ENCODE measurements around the gene EVA1A.

The EVA1A gene

DNA sequence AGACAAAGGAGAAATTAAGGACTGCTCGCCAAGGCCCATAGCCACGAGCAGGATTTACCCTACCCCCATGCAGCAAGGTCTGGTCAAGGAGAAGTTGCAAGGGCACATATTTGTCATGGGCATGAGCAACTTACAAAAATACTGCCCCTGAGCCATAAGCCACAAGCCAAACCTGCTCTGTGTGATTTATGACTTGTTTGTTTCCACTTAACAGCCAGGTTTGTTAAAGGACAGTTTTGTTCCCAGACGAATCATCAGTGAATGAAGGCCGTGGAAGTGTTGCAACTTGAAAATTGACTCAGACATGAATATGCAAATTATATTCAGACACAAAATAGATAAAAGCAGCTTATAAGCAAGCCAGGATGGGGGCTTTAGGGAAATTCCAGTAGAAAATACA, 31.3 kb upstream of the EVA1A start:
- no peak for DNase-seq (ENCODE audit: low read depth in 2 of 3, low spot score in 2 of 3)

DNA sequence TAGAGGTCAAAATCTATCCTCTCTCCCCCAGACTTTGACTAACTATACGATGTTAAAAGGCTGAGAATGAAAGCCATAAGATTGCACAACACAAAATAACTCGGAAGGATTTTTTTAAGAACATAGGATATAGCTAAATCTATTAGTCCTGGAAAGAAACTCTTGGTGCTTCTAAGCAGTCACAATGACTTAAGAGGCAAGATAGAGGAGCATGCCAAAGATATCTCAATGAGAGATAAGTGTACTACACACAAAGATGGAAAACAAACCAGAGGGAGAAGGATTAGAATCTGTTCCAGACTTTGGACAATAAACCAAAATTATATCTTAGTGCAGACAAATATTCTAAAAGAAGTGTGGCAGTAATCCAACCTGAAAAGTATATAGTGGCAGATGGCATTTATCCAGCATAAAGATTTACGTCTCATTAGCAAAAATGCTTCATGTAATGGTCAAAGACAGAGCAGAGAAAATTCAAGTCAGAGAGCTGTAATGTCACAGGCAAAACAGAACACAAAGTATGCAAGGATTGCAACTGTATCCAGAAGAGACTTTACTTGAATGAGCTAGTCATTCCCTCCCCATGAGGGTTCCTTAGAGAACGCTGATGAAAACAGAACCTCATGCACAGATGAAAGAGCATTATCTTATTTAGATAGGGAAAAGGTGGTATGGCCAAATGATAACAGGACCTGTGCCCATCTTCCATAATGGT, 28.8 kb upstream of the EVA1A start:
- DNase-seq (ENCODE audit: low read depth in 2 of 3, low spot score in 2 of 3): no peak

DNA sequence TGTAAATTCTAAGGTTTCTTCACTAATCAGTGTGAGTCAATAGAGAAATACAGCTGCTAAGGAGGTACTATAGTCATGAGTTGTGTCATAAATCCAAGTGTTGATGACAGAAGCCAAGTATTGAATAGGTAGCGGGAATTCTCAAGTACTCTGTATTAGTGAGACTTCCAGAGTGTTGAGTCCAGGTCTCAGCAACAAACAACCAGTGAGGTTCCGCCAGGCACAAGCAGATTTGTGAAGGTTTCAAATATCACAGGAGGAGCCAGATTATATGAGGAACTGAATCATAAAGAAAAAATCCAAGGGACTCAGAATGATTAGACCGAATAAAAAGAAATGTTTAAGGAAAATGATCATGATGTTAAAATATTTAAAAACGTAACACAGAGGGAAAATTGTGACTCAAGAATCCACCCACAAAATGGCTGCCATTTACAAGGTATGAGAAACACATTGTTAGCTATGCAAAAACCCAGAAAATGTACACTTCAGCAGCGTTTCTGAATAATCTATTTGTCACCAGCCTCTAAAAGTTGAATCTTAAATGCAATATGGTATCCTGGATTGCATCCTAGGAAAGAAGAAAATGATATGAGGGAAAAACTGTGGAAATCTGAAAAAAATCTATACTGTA, 27.3 kb upstream of the EVA1A start:
- DNase-seq (ENCODE audit: low read depth in 2 of 3, low spot score in 2 of 3): no peak

DNA sequence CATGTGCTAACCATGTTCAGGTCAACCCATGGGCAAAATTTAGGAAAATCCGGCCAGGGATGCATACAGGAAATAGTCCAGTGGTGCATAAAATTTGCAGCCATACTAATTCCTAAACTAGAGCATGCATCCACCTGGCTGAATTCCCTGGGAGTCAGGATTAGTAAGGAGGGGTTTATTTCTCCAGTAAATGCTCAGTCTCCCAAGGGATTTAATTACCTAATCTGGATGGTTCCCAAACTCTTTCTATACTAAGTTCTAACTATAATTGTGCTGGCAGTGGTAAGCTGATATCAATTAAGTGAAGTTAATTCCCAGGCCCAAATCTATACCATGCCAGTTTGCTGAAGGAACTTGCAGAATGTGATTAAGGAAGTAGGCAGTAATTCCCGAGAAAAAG, 26.2 kb upstream of the EVA1A start:
- DNase-seq (ENCODE audit: low read depth in 2 of 3, low spot score in 2 of 3): no peak

DNA sequence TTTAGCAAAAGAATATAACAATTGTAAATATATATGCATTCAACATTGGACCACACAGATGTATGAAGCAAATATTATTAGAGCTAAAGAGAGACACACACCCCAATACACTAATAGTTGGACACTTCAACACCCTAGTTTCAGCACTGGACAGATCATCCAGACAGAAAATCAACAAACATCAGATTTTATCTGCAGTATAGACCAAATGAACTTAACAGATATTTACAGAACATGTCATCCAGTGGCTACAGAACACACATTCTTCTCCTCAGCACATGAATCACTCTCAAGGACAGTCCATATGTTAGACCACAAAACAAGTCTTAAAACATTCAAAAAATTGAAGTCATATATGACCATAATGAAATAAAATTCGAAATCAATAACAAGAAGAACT, 22.1 kb upstream of the EVA1A start:
- DNase-seq (ENCODE audit: low read depth in 2 of 3, low spot score in 2 of 3): no peak

DNA sequence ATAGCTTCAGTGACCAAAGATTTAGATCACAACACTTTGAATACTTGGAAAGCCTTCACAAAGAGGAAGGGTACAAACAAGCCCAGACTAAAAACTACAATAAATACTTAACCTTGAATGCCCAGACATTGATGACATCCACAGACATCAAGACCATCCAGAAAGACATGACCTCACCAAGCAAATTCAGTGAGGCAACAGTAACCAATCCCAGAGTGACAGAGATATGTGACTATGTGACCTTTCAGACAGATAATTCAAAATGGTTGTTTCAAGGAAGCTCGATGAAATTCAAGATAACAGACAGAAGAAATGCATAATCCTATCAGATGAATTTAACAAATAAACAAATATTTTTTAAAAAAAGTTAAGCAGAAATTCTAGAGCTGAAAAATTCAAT, 19.9 kb upstream of the EVA1A start:
- no peak for DNase-seq (ENCODE audit: low read depth in 2 of 3, low spot score in 2 of 3)

DNA sequence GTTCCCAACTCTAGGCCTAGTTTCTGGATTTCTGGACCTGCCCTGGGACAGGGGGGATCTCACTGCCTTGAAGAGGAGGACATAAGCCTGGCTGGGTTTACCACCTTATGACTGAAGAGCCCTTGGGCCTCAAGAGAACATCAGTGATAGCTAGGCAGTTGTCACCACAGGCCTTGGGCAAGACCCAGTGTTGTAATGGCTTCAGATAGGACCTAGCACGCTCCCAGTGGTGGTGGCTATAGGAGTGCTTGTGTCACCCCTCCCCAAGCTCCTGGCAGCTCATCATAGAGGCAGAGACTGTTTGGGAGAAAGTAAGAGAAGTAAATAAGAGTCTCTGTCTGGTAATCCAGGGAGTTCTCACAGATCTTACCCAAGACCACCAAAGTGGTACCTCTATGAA, 19.4 kb upstream of the EVA1A start:
- DNase-seq (ENCODE audit: low read depth in 2 of 3, low spot score in 2 of 3): no peak

DNA sequence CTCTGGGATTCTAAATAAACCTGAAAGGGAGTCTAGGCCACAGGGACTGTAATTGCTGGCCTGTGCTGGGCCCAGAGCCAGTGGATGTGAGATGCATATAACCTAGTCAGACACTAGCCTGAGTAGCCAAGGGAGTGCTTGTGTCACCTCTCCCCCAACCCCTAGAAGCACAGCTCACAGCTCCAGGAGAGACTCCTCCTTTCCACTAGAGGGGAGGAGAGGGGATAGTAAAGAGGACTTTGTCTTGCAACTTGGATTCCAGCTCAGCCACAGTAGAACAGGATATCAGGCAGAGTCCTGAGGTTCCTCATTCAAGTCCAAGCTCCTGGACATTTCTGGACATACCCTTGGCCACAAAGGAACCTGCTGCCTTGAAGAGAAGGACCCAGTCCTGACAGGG, 18.4 kb upstream of the EVA1A start:
- DNase-seq (ENCODE audit: low read depth in 2 of 3, low spot score in 2 of 3): no peak

DNA sequence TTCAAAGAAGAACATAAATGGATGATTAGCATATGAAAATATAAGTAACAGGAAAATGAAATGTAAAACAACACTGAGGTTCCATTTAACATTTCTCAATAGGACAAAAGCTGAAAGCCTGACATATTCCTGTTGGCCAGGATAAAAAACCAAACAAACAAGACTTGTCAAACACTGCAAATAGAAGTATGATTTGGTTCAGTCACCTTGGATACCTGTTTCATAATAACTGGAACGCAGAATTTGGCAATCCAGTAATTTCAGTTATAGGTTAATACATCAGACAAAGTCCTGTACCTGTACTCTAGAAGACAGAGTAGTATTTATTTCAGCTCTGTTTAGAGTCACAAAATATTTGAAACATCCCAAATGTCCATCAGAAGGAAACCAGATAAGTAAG, 16.5 kb upstream of the EVA1A start:
- DNase-seq (ENCODE audit: low read depth in 2 of 3, low spot score in 2 of 3): no peak

DNA sequence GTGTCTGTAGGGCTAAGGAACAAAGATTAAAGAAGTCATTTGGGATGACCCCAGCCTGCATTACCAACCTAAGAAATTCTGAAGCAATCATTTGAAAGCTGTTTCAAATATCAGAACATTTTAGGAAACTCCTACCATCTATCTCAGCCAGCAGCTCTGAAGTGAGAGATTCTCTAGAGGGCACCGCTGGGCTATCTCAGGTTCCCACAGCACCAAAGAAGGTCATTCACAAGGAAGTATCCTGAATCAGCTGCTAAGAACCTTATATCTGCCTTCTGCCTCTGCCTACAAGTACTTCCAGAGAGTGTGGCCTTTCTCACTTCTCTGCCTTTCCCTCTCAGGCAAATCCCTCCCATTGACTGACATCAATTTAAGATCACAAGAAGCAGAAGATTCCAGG, 13.4 kb upstream of the EVA1A start:
- no peak for DNase-seq (ENCODE audit: low read depth in 2 of 3, low spot score in 2 of 3)

DNA sequence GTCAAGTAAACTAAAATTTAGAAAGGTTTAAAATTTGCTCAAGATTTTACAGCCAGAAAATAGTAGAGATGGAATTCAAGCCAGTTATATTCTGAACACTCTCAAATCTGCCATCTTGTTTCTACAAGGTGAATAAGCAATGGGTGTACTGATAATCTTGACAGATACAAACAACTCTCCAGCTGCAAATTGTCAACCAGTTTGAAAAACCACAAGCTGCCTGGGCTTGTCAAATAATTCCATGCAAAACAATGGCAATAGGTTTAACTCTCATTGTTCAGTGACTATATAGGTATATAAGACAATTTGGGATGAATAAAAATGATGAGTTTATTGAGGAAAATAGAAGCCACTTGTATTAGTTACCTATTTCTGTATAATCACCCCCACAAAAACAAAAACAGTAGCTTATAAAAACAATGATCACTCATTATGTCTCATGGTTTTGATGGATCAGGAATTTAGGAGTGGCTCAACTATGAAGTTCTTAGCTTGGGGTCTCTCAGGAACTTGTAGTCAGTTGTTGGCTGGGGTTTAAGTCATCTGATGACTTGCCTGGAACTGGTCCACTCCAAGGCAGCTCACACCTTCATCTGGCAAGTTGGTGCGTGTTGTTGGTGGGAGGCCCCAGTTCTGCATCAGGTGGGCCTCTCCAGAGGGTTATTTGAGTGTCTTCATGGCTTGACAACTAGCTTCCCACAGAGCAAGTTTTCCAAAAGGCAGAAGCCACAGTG, 12.6 kb upstream of the EVA1A start:
- DNase-seq (ENCODE audit: low read depth in 2 of 3, low spot score in 2 of 3): no peak

DNA sequence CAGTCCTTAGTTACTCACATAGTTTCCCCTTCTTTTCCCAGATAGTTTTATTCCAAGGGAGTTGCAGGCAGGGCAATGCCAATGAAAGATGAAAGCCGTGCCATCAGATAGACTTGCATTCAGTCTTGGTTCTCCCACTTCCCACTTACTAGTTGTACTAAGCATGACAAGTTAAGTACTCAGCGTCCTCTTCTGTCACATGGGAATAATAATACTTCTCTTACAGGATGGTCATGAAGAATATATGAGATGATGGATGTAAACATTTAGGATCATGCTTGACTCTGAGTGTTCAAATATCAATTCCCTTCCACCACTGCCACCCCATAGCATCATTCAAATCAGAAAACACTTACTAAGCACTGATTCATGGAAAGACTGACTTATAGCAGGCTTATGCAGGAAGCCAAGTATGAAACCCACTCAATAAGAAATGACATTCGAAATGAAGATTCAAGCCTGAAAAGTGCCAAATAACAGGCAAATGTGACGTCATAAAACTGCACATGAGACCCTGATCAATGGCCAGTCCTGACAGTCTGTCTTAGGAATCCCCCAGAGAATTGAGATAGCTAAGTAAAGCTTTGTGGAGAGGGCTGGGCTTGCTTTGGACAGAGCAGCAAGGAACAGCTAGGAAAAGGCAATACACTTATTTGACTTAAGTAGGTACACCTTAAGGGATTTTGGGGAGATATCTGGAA, 11.1 kb upstream of the EVA1A start:
- DNase-seq (ENCODE audit: low read depth in 2 of 3, low spot score in 2 of 3): no peak

DNA sequence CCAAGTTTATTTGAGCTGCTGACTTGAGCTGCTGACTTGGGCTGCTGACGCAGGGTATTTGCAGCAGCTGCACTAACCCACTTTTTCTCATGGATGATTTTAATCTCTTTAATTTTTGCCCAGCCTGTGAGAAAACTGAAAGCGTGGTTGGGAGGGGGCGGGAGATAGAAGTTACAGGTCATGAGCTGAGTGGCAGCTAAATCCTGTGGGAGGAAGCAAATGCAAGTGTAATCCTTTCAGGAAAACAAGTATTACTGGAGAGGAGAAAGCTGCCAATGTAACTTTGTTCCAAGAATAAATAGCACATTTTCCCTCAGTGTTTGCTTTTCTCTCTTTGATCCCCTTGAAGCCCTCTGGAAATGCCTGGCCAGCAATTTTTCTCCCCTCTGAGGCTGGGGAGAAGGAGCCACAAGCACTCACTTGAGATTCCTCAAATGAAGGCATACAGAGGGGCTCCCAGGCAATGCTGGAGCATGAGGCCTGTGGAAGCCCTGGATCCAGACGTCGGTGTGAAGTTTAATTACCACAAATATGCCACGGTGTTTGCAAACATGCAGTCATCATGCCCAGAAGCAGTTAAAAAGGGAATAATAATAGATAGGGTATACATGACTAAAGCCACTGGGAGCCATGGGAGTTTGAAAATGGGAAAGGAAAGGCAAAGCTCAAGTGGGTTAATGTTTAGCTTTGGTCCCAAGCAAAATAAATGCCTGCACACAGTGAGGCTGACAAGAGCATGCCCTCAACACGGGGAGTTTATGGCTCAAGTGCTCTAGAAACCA, 10.4 kb upstream of the EVA1A start:
- no peak for DNase-seq (ENCODE audit: low read depth in 2 of 3, low spot score in 2 of 3)

DNA sequence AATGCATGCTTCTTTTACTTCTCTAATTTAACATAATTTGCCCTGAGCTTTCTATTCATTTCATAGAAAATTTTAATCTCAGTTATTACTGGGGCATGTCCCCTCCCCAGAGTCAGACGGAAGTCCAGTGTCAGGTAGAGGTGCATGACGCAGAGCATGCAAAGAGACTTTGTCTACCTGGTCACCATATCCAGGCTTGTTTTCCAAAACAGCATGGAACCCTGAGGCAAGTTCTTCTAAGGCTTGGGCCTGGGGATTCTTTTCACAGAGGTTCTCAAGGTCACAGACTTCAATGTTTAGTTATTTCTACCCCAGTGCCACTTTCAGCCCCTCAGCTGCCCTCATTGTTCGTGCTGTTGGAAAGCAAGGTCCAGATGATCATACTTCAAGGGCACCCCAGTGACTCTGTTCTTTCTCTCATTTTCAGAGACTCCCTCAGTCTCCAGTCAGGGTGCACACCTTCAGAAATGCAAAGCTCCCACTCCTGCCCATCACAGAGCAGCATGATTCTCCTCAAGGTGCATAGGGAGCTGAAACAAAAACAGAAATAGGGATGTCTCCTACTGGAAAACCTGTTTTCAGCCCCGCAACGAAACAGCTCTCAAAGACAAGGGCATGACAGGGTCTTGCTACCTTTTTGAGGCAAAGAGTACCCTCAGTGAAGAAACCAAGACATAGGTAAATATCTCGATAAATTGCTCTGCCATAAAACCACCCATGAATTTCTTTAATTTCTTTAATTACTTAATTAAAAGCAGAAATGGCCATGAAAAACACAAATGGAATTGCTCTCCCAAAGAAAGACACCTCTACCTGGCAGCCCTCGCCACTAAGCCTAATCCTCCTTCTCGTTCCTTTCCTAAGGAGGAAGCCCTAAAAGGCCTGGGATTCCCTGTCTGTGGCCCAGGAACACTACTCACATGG, 9.5 kb upstream of the EVA1A start:
- DNase-seq (ENCODE audit: low read depth in 2 of 3, low spot score in 2 of 3): no peak

DNA sequence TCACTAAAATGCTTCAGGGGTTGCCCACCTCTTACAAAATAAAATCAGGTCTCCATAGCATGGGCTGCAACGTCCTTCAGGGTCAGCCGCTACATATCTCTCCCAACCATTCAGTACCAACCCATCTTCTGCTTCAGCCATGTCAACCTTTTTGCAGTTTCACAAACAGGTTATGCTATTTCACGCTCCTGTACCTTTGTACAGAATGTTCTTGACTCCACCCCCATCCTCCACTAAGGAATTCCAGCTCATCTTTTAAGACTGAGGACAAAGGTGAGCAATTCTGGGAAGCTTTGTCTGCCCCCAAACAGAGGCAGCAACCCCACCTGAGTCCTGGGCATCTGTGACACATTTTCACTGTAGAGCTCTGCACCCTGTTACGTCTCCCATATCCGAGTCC, 8.8 kb upstream of the EVA1A start:
- DNase-seq (ENCODE audit: low read depth in 2 of 3, low spot score in 2 of 3): no peak

DNA sequence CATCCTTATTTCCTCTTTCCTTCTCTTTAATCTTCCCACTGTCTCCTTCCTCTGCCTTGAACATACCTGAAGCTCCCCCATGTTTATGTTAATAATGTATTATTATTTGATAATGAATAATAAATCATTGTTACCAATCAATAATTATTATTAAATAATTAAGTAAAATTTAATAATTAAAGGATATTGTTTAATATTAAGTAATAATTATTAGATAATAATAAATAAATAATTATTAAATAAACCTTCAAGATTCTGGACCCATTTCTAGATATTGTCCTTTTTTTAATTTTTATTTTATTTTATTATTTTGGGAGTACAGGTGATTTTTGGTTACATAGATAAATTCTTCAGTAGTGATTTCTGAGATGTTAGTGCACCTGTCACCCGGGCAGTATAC, 7.4 kb upstream of the EVA1A start:
- DNase-seq (ENCODE audit: low read depth in 2 of 3, low spot score in 2 of 3): no peak

DNA sequence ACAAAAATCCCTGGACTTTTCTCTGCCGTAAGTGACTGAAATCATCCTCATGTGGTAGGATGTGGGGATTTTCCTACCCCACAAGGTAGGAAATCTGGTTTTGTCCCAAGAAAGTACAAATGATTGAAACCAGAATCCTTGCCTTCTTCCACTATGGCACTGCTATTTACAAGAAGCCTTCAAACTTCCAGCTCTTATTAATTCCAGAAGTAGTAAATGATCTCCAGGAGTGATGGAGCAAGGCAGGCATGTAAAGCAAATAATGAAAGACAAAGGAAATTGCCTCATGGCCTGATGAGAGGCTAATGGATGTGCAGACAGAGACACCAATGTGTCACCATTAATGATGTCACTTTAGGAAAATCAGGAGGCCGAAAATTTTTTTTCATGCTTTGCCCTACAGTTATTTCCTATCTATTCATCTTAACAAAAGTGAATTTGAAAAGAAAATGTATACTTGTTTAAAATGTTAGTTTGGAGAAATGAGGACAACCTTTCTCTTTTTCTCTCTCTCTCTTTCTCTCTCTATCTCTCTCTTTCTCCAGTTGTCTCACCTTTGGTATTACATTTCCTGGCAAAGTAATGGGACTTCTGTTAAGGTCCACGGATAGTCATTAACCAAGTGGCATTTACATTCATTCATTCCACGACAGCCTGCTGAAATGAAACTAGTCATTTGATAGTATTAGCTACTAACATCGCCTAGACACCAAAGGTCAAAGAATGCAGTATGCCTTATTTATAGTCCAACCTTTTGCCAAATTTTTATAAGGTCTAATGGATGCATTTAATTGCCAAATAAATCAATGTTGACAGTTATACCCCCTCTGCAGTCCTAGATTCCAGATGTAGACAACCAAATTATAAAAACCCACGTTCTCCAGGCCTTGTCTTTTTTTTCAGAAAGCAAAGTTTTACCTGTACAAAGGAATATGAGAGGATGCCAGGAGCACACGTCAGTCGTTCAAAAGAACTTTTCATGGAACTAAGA, 5.0 kb upstream of the EVA1A start:
- no peak for DNase-seq (ENCODE audit: low read depth in 2 of 3, low spot score in 2 of 3)

DNA sequence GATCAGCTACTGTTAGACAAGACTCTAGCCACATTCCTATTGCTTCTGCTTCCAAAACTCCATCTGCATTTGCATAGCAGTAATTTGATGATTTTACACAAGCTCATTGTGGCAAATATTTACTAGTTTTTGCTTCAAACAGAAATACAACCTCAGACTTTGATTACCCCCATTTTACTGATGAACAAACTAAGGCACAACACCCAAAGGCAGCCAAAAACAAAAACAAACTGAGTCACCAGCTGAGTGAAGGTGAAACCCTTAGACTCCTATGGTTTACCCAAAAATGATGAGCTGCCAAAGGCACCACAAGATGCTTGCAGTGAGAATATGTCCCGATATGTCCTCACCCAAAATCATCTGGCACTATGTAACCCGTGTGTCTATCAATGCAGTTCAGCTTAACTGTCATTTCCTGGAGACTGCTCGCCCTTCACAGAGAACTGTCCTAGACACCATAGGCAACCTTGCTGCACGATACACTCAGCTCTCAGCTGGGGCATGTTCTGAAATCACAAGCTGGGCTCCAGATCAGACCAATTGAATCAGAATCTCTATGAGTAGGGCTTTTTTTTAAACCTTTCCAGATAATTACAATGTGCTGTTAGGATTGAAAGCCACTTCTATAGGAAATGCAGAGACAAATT, 4.1 kb upstream of the EVA1A start:
- DNase-seq (ENCODE audit: low read depth in 2 of 3, low spot score in 2 of 3): no peak

Measured in activated CD8-positive, alpha-beta memory T cell treated with anti-CD3 and anti-CD28 coated beads for 48 hours (primary cell).